A172 (cell line): ENCODE data around the gene MYO7B. TPM values are rescaled to one million over a fixed set of nuclear protein-coding genes. Genes with fewer than 3 reads are reported as not detected.

Experiments
- DNase-seq: peaks from one replicate; pipeline ENCODE4 v3.0.0-alpha.2; 2015; ENCODE audit warnings: low spot score
- total RNA-seq: library from RNA; depleted of rRNA; stranded (reverse); fragments of >200 nt; shearing (Covaris generic); gene quantifications from 2 replicates; pipeline ENCODE4 v1.2.3, GENCODE V29; 2014

The MYO7B gene
- total RNA-seq, 1 experiment from 2014 or later = 6.1 TPM

DNA sequence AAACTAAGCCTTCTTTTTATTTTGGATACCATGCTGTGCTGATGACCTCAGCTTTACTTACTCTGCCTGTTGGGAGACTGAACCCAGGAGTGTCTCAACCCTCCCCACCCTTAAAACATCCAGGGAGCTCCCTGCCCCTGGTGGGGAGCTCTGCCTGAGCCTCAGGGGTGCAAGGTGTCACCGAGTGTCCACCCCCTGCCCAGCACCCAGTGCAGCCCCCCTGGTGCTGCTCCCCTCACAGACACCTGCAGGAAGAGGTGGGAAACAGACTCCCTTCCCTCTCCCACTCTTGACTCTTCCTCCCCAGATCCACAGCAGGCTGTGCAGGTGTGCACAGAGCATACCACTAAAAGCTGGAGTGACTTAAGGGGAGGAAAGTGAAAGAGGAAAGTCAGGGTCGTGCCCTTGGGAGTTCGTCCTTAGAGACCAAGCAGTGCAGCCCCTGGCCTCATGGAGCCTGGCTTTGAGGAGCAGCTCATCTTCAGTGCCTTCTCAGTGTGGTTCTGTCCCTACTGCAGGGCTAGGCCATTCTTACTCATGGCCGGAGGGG is 51.3 kb downstream of the MYO7B start:
- DNase-seq = no peak

DNA sequence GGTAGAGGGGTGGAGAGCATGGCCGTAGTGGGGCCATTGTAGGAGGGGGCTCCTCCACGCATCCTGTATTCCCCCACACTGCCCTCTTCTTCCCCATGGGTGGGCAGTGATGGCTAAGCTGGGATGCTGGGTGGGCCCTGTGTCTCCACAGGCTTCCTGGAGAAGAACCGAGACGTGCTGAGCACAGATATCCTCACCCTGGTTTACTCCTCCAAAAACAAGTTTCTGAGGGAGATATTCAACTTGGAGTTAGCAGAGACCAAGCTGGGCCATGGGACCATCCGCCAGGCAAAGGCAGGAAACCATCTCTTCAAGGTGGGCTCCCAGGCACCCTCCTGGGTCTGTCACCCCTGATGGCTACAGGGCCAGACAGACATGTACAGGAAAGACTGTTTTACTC is 52.8 kb downstream of the MYO7B start:
- DNase-seq = no peak

DNA sequence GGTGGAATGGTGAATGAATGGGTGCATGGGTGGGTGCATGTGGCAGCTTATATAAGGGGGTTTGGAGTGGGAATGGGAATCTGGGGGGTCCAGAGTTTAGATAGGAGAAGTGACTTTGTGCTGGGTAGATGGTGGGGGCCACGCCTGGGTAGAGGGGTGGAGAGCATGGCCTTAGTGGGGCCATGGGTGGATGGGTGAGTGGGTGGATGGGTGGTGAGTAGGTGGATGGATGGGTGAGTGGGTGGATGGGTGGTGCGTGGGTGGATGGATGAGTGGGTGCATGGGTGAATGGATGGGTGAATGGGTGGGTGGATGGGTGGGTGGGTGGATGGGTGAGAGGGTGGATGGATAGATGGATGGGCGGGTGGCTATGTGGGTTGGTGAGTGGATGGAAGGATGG is 53.9 kb downstream of the MYO7B start:
- DNase-seq = no peak

DNA sequence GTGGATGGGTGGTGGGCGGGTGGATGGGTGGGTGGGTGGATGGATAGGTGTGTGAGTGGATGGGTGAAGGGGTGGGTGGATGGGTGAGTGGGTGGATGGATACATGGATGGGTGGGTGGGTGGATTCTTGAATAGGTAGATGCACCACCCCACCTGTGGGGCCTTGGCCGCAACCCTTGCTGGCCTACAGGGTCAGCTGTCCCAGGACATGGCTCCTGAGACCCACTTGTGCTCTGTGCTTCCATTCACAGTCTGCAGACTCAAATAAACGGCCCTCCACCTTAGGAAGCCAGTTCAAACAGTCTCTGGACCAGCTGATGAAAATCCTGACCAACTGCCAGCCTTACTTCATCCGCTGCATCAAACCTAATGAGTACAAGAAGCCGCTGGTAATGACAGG is 54.4 kb downstream of the MYO7B start:
- DNase-seq = no peak

DNA sequence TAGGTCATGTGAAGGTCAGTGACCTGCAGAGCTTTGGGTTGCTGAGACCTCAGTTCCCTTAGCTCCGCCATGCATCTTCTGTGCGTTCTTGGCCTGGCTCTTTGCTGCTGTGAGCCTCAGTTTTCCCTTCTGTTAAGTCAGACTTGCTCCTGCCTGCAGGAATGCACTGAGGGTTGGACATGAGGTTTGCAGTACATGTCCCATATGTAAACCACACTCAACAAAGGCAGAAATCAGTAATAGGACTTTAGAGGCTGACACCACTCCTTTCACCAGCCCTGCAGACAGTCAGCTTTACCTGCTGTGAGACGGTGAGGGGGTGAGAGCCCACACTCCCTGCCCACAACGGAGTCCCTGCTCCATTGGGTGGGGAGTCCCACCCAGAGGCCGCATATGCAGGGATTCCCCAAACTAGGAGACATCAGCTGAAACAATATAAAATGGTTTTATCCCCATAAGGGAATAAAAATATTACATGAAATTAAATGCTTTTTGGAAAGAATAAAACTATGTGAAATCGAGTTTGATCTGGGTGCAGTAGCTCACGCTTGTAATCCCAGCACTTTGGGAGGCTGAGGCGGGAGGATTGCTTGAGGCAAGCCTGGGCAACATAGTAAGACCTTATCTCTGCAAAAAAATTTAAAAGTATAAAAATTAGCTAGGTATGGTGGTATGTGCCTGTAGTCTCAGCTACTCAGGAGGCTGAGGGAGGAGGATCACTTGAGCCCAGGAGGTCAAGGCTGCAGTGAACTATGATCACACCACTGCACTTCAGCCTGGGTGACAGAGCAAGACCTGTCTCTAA is 55.1 kb downstream of the MYO7B start:
- DNase-seq = no peak

DNA sequence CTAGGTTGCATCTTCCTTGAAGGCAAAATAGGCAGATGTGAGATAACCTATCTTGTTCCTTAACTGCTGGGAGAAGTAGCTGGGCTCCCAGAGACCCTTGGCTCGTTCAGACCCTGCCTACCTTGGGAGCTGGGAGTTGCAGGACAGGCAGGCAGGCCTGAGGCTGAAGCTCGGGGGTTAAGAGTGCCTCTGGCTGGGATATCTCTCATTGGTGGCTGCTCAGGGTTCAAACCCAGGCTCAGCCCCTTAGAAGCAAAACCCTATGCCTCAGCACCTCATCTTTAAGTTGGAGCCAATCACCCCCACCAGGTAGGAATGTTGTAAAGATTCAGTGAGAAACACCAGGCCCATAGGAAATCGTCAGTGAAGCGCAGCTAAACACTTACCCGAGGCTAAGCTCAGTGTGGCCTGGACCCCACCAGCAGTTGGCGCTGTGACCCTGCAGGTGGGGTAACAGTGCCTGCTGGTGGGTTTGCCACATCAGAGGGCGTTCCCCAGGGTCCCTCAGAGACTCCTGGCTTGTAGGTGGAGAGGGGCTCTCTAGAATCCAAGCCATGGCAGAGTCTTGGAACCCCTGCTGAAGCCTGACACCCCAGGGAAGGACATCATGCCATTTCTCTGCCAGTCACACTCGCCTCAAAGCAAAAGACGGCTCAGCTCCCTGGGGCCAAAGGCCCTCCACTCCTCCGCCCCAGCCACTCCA is 55.9 kb downstream of the MYO7B start:
- peak; percentile 53 for DNase-seq

DNA sequence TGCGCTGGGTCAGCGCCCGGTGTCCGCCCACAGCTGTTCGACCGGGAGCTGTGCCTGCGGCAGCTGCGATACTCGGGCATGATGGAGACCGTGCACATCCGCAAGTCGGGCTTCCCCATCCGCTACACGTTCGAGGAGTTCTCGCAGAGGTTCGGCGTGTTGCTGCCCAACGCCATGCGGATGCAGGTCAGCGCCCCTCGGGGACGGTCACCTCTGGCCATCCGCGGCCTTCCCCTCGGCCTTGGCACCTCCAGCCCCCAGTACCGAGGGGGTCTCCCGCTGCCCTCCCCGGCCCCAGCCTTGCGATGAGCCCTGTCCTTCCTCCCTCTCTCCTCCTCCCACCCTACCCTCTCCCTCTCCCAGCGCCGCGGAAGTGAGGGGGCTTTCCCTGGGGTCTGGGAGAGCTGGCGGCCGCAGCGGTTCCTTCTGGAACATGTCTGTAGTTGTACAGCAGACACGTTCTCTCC is 57.3 kb downstream of the MYO7B start:
- DNase-seq = no peak

DNA sequence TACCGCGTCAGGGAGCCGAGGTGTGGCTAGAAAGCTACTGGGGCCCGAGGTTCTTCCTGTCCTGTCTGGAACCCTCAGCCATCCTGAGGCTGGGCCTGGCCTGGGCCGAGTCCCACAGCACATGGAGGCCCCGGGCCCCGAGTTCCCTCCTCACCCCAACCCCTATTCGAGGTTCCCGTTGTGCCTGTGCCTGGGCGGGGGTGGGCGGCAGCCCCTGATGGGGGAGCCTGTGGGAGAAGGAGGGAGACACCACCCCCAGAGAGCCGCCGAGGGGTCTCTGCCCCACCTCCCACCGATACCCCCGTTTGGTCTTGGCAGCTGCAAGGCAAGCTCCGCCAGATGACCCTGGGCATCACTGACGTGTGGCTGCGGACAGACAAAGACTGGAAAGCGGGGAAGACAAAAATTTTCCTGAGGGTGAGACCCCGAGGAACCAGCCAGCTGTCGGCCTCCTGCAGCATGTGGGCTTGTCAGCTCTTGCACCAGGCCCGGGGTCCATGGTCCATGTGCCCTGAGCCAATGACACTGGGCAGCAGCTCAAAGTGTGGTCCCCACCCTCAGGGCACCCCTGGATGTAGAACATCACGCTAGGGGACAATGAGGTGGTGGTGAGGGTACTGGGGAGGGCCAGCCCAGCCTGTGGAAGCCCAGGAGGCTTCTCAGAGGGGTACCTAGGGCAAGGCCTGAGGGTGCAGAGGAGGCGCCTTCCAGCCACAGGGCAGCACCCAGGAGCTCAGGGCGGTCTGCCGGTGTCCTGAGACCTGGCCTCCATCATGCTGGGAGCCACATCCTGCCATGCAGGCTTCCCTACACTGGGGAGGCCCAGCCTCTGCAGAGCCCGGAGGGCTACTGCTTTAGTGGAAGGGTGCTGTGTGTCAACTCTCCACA is 58.0 kb downstream of the MYO7B start:
- no peak for DNase-seq

DNA sequence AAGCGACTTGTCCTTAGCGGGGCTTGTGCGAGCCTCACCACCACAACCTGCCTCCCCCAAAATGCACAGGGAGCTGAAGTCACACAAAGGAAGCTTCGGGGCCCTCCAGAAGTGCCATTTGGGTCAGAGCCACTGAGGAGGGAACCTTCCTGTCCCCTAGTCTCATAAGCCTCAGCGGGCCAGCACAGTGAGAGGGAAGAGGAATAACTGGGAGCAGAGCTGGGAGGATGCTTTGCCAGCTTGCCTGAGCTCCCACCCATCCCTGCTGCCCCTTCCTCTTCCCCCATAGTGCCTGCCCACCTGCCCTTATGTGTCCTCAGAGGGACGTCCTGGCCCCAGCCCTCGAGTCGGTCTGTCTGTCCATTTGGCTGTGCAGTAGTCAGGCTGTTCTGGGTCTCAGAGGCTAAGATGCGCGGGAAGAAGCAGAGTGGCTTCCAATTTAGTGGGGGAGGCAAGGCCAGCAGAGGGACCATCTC is 58.7 kb downstream of the MYO7B start:
- DNase-seq = no peak

DNA sequence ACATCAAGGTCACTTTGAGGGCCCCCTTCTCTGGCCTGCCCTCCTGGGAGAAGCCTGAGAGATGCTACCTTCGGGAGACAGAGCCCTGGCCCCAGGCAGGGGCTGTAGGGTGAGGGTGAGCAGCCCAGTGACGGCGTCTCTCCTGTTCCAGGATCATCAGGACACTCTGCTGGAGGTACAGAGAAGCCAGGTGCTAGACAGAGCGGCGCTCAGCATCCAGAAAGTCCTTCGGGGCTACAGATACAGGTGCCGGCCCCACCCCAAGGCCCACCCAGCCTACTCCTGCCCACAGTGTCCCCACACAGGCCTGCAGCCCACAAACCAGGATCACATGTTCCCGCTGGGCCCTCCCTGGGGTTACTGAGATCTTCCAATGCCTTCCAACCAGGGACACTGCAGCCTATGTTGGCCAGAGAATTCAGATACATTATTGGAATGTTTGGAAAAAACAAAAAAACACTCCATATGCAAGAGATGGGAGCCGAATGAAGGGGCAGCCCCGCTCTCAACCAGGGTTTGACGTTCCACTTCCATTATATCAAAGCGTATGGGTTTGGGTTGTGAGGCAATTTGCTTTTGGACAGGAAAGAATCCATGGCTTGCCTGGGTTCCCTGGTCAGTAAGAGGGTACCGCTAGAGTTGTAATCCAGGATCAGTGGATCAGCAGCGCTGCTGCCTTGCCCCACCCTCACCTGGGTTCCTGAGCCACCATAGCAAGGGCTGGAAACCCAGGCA is 61.0 kb downstream of the MYO7B start:
- no peak for DNase-seq

DNA sequence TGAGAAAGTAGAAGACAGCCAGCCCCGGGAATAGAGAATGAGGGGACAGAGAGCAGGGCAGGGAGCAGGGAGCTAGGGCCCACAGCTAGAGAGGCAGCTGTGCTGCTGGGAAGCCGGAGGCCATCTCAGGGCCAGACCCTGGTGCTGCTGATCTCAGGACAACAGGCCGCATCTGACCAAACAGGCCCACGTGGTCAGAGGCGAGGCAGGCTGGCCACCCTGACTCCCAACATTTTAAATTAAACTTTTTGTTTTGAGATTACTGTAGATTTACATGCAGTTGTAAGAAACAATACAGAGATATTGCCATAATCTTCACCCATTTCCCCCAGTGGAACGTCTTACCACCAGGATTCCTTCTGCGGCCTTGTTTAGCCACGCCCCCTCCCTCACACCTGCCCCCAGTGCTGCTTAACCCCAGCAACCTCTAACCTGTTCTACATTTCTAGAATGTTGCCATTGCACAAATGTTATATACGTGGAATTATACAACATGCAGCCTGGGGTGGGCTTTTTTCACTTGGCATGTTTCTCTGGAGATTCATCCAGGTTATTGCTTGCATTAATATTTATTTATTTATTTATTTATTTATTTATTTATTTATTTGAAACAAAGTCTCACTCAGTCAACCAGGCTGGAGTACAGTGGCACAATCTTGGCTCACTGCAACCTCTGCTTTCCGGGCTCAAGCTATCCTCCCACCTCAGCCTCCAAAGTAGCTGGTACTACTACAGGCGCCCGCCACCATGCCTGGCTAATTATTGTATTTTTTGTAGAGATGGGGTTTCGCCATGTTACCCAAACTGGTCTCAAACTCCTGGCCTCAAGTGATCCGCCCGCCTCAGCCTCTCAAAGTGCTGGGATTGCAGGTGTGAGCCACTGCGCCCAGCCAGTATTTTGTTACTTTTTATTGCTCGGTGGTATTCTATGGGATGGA is 61.8 kb downstream of the MYO7B start:
- DNase-seq = no peak

DNA sequence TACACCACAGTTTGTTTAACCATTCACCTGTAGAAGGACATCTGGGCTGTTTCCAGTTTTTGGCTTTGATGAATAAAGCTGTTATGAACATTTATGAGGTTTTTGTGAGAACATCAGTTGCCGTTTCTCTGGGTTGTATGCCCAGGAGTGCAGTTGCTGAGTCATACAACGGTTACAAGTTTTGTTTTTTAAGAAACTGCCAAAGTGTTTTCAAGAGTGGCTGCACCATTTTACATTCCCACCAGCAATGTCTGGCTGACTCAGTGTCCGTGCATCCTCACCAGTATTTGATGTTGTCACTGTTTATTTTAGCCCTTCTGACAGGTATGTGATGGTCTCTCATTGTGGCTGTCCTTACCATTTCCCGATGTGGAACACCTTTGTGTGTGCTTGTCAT is 62.5 kb downstream of the MYO7B start:
- peak; percentile 54 for DNase-seq

DNA sequence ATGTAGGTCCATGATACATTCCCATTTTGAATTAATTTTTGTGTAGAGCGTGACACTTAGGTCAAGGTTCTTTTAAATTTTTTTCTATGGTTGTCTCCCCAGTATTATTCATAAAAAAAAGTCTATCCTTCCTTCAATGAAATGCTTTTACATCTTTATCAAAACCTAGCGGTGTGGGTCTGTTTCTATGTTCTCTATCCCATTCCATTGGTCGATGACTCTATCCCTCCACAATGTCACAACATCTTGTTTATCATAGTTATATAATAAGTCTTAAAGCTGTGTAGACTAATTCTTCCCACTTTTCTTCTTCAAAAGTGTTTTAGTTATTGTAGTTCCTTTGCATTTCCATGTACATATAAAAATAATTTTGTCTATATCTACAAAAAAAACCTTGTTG is 63.2 kb downstream of the MYO7B start:
- DNase-seq = no peak

DNA sequence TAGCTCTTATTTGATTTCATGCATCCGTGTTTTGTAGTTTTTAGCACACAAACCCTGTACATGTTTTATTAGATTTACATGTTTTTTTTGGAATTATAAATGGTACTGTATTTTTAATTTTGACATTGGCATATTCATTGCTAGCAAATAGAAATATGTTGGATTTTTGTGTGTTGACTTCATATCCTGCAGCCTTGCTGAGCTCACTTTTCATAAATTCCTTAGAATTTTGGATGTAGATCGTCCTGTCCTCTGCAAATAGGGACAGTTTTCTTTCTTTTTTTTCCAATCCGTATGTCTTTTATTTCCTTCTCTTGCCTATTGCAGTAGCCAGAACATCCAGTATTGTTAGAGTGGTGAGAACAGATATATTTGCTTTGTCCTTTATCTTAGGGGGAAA is 63.7 kb downstream of the MYO7B start:
- DNase-seq = peak; percentile 18

DNA sequence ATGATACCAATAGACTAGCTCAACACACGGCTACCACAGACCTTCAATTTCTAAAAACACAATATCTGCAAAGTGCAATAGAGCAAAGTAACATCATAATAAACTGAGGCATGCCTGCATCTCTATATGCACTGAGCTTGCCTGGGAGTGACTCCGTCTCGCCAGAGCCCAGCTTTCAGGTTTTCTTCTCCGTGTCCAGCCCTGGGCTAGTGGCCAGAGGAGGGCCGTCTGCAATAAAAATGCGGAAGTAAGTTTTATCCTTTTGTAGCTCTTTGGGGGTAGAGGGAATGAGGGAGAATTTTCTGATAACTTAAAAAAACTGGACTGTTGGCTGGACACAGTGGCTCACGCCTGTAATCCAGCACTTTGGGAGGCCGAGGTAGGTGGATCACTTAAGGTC is 69.5 kb downstream of the MYO7B start:
- DNase-seq = no peak

DNA sequence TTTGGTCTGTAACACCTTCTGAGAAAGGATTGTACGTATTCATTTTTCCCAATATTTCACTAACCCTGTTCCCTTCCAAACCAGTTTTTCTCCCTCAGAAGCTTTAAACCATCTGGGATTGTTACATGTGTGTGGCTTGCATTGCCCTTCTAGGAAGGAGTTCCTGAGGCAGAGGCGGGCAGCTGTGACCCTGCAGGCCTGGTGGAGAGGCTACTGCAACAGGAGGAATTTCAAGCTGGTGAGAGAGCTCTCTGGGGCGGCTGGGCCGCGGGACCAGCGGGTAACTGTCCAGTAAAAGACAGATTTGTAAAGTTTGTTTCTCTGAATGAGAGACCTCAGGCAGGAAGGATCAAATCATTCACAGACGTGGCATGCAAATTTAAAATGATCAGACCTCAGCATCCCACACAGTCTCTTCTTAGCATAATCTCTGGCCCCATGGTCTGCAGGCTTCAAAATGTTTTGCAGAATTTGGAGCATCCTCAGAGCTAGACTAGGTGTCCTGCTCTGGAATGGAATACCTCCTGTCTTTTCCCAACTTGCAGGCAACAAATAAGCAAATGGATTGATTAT is 70.3 kb downstream of the MYO7B start:
- no peak for DNase-seq

DNA sequence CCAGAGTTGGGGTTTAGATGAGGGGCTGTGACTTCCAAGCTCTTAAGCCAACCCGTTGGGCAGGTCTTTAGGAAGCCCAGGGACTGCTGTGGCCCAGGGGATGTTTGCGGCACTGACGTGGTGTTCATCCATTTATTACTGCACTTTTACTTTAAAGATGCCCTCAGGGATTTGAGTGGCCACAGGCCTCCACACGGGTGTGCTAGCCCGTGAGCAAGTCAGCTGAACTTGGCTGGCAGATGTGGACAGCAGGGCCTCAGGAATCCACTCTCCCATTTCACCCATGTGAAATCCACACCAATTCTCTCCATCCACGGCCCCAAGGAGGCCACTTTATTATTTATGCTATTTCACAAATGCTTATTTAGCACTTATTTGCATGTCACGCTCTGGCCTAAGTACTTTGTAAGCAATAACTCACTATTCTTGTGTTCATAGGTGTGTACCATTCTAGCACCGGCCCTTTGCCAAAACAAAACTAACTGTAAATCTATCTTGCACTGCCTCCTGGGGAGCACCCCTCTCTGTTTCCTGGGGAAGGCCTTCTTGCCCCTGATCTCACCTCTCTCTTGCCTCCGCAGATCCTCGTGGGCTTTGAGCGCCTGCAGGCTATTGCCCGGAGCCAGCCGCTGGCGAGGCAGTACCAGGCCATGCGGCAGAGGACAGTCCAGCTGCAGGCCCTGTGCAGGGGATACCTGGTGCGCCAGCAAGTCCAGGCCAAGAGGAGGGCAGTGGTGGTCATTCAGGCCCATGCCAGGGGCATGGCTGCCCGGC is 71.3 kb downstream of the MYO7B start:
- no peak for DNase-seq

DNA sequence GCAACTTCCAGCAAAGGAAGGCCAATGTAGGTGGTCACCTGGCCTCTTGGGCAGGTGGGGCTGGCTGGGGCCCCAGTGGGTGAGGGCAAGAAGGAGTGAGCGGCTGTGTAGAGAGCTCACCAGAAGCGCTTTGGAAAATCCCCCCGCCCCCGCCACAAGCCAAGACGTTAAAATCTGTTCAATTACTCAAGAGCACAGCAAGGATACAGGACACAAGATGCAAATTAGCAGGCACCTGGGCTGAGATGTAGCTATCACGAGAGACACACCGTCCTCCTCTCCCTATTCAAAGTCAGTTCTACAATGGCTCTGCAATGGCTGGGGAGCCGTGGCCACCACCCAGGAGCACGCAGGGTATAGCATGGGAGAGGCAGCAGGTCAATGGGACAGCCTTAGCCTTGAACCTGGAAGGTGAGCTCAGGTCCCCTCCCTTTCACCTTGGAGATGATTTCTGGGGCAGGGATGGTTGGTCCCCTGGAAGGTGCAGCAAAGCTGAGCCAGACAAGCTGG is 72.0 kb downstream of the MYO7B start:
- no peak for DNase-seq
